Choroid plexus epithelial cell (primary cell): ENCODE results near the gene CST3.

Experiments used
- DNase-seq: peaks from one replicate; pipeline ENCODE4 v3.0.0-alpha.2; 2010; ENCODE audit warnings: low read depth
- H3K4me3 ChIP-seq: 2 replicates; pipeline ENCODE4 v1.5.1; 2011; ENCODE audit warnings: low read depth, mild to moderate bottlenecking, control low read depth, low read length, moderate library complexity
- TF ChIP-seq, protein P1 (sequence below): conservative IDR thresholded peaks from 2 replicates; pipeline ENCODE4 v1.5.1; 2011; ENCODE audit warnings: low read depth, mild to moderate bottlenecking, control low read depth, inconsistent platforms, low read length, moderate library complexity

CST3 gene

DNA sequence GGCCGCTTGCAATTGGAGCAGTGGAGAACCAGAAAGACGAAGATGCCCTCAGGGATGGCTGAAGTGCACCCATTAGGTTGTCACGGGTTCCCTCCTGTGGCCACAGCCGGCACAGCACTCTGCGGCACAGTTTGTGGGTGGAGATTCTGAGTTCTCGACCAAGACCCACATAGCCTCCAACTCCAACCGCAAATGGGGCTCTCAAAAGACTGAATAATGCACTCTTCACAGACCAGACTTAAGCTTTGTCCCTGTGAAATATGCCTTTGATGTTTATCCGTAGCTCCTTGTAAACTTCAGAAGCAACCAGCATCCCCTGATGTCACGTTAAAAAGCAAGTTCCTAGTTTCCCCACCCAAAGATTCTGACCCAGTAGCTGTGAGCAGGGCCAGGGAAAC, 31.1 kb downstream of the CST3 start:
- peak; percentile 83 for DNase-seq
- TF ChIP-seq, protein P1, sequence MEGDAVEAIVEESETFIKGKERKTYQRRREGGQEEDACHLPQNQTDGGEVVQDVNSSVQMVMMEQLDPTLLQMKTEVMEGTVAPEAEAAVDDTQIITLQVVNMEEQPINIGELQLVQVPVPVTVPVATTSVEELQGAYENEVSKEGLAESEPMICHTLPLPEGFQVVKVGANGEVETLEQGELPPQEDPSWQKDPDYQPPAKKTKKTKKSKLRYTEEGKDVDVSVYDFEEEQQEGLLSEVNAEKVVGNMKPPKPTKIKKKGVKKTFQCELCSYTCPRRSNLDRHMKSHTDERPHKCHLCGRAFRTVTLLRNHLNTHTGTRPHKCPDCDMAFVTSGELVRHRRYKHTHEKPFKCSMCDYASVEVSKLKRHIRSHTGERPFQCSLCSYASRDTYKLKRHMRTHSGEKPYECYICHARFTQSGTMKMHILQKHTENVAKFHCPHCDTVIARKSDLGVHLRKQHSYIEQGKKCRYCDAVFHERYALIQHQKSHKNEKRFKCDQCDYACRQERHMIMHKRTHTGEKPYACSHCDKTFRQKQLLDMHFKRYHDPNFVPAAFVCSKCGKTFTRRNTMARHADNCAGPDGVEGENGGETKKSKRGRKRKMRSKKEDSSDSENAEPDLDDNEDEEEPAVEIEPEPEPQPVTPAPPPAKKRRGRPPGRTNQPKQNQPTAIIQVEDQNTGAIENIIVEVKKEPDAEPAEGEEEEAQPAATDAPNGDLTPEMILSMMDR = peak; percentile 98
- H3K4me3 ChIP-seq = no peak overlapping the region

- H3K4me3 ChIP-seq = no peak within 1 kb of the TSS
- TF ChIP-seq, protein P1 = no peak
- no peak for DNase-seq
Observed at GRCh38 chr20:23605867-23606651, 31.7 kb downstream of the CST3 start, which contains the start of gene CST9. TSS of gene CST9 (minus strand) at chr20:23605917. CDS start at chr20:23605864, 53 bp downstream.

GRCh38 chr20:23604306-23604705, 33.4 kb downstream of the CST3 start:
- H3K4me3 ChIP-seq = no peak overlapping the region
- TF ChIP-seq, protein P1 = no peak
- no peak for DNase-seq

GRCh38 chr20:23603321-23603720, 34.4 kb downstream of the CST3 start:
- no peak for DNase-seq
- H3K4me3 ChIP-seq = no peak overlapping the region
- TF ChIP-seq, protein P1 = no peak

DNA sequence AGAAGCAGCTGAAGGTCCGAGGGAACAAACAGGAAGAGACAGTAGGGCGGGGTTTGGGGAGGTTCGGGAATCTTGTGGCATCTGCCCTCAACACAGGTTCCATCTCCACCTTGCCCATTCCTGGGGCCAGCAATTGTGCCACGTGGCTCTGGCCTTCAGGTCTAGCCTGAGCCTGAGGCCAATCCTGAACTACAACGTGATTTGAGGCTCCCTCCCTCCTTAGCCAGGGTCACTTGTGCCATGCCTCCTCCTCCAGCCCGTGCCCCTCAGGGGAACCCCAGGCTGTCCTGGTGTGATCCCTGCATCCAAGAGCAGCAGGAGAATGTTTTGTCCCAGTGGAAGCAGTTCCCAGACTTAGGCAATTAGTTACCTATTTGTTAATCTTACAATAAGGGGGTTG, 35.1 kb downstream of the CST3 start:
- TF ChIP-seq, protein P1 = no peak

DNA sequence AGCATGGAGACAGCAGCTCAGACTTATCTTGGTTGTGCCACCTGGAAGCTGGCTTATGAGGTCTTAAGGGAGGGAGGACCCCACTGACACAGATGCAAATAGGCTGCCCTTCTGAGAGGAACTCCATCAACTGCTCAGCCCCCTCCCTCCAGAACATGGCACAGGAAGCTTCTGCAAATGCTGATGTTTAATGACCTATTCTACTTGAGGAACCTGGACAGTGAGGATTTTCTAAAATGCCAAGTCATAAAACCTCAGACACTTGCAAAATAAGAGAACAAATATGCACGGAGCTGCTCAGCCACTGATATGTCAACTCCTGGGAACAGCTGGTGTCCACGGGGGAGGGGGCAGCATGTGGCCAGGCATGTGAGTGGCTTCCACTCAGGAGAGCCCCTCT, 35.5 kb downstream of the CST3 start:
- TF ChIP-seq, protein P1 = no peak
- DNase-seq = no peak

More for the DNA sequence above, 35.1 kb downstream of the CST3 start:
- no peak overlapping the region for H3K4me3 ChIP-seq
- DNase-seq = no peak

DNA sequence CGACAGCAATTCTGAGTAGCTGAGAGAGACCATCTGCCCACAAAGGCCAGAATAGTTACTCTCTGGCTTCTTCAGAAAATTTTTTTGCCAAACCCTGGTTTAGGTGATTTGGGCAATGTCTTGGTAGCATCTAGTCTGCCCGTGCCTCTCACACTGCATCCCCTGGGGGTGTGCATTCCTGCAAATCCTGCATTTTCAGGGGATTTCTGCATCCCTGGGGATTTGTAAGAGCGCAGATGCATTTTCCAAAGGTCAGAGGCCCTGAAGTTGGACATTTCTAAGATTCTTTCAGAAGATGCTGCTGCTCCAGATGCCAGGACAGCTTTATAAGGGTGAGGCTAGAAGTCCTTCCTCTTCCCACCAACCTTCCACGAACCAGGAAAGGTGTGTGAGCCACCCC, 36.0 kb downstream of the CST3 start:
- H3K4me3 ChIP-seq = no peak overlapping the region
- peak; percentile 51 for DNase-seq
- TF ChIP-seq, protein P1 = no peak

More for the DNA sequence above, 35.5 kb downstream of the CST3 start:
- H3K4me3 ChIP-seq = no peak overlapping the region
